Breast epithelium (tissue), 3 donors: ENCODE results near the gene RABGAP1L.

Experiments used
- POLR2A ChIP-seq: fragments of 450-650 bp; IDR thresholded peaks from one replicate; pipeline ENCODE4 v1.6.1; 2016; ENCODE audit warnings: antibody characterized with exemption, mild to moderate bottlenecking, moderate library complexity
- POLR2AphosphoS5 ChIP-seq, 3 donors: sonication (generic); formaldehyde crosslinking; IDR thresholded peaks; one replicate each; pipeline ENCODE4 v1.6.1; 2017; ENCODE audit warnings: antibody characterized with exemption in 3 of 3
- TF ChIP-seq, protein P1 (sequence below), 3 donors: fragments of 450-650 bp; IDR thresholded peaks; one replicate each; pipeline ENCODE4 v1.5.1; 2016 to 2017; ENCODE audit warnings: antibody characterized with exemption in 3 of 3, mild to moderate bottlenecking in 3 of 3, moderate library complexity in 3 of 3

DNA sequence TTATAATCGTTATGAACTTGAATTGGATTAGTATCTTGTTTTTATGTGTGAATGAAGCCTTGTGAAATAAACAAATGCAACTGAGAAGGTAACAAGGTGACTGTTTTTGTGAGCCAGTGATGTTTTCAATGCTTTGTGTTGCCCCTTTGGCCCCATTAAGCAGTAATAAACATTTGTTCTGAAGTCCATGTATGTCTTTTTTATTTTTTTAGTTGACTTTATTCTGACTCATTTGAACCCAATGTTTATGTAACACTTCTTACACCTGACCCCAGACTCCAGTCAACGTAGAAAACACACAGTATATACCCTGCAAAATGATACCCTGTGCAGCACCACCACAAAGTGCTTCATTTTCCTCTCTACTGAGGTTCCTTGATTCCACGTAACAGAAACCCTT is 835.8 kb downstream of the RABGAP1L start:
- TF ChIP-seq, protein P1, sequence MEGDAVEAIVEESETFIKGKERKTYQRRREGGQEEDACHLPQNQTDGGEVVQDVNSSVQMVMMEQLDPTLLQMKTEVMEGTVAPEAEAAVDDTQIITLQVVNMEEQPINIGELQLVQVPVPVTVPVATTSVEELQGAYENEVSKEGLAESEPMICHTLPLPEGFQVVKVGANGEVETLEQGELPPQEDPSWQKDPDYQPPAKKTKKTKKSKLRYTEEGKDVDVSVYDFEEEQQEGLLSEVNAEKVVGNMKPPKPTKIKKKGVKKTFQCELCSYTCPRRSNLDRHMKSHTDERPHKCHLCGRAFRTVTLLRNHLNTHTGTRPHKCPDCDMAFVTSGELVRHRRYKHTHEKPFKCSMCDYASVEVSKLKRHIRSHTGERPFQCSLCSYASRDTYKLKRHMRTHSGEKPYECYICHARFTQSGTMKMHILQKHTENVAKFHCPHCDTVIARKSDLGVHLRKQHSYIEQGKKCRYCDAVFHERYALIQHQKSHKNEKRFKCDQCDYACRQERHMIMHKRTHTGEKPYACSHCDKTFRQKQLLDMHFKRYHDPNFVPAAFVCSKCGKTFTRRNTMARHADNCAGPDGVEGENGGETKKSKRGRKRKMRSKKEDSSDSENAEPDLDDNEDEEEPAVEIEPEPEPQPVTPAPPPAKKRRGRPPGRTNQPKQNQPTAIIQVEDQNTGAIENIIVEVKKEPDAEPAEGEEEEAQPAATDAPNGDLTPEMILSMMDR (IDR thresholded peaks at IDR 0.05) = no peak
- TF ChIP-seq POLR2A = no peak
- TF ChIP-seq POLR2AphosphoS5 (IDR thresholded peaks at IDR 0.05) = no peak
